Subcutaneous abdominal adipose tissue (tissue), 5 donors: Measurements from ENCODE around the gene ERBB4.

Experiments used
- H3K27ac ChIP-seq: one replicate; pipeline ENCODE4 v1.7.0; 2013; ENCODE audit warnings: low read depth, mild to moderate bottlenecking, inconsistent platforms, low read length, moderate library complexity
- H3K27me3 ChIP-seq, 5 donors: one replicate each; pipeline ENCODE4 v1.7.0; 2013; ENCODE audit warnings: low read length in 5 of 5, inconsistent platforms in 1 of 5; ENCODE audit not compliant: control insufficient read depth in 5 of 5, insufficient read depth in 4 of 5
- H3K36me3 ChIP-seq, 5 donors: one replicate each; pipeline ENCODE4 v1.7.0; 2013; ENCODE audit warnings: low read length in 5 of 5; ENCODE audit not compliant: control insufficient read depth in 5 of 5, insufficient read depth in 5 of 5
- H3K4me1 ChIP-seq, 5 donors: one replicate each; pipeline ENCODE4 v1.7.0; 2013; ENCODE audit warnings: low read length in 5 of 5, mild to moderate bottlenecking in 3 of 5, moderate library complexity in 1 of 5; ENCODE audit not compliant: control insufficient read depth in 5 of 5, insufficient read depth in 5 of 5
- H3K4me3 ChIP-seq, 5 donors: one replicate each; pipeline ENCODE4 v1.7.0; 2013; ENCODE audit warnings: low read length in 5 of 5, low read depth in 1 of 5
- H3K9ac ChIP-seq, 5 donors: one replicate each; pipeline ENCODE4 v1.7.0; 2013; ENCODE audit warnings: low read length in 5 of 5, mild to moderate bottlenecking in 4 of 5, moderate library complexity in 3 of 5
- H3K9me3 ChIP-seq, 5 donors: one replicate each; pipeline ENCODE4 v1.7.0; 2013; ENCODE audit warnings: low read length in 5 of 5; ENCODE audit not compliant: control insufficient read depth in 5 of 5
- donor health status: healthy.
- donor health status: healthy.
- donor health status: healthy.
- donor health status: healthy.
- donor health status: healthy.

ERBB4 gene

GRCh38 chr2:211923019-211923418, 615.6 kb downstream of the ERBB4 start:
- H3K4me1 ChIP-seq = no peaks in the 10 kb centered on the region
- no peak overlapping the region for H3K27ac ChIP-seq
- H3K27me3 ChIP-seq = no peaks in the 10 kb centered on the region
- no peak overlapping the region for H3K4me3 ChIP-seq
- H3K36me3 ChIP-seq = no peaks in the 10 kb centered on the region
- H3K9me3 ChIP-seq = no peaks in the 10 kb centered on the region
- H3K9ac ChIP-seq = no peak overlapping the region

- Histone ChIP-seq H3K4me1 (no peaks in the 10 kb centered on the region), H3K27me3 (no peaks in the 10 kb centered on the region), H3K27ac (no peak overlapping the region), H3K9me3 (no peaks in the 10 kb centered on the region), H3K4me3 (no peak overlapping the region), H3K36me3 (no peaks in the 10 kb centered on the region), H3K9ac (no peak overlapping the region)
Measured at GRCh38 chr2:211903961-211904360, 634.6 kb downstream of the ERBB4 start.

- Histone ChIP-seq H3K4me1 (no peaks in the 10 kb centered on the region), H3K9me3 (no peaks in the 10 kb centered on the region), H3K36me3 (no peaks in the 10 kb centered on the region), H3K4me3 (no peak overlapping the region), H3K27ac (no peak overlapping the region), H3K27me3 (no peaks in the 10 kb centered on the region), H3K9ac (no peak overlapping the region)
Measured at GRCh38 chr2:211901226-211901846, 637.3 kb downstream of the ERBB4 start.

DNA sequence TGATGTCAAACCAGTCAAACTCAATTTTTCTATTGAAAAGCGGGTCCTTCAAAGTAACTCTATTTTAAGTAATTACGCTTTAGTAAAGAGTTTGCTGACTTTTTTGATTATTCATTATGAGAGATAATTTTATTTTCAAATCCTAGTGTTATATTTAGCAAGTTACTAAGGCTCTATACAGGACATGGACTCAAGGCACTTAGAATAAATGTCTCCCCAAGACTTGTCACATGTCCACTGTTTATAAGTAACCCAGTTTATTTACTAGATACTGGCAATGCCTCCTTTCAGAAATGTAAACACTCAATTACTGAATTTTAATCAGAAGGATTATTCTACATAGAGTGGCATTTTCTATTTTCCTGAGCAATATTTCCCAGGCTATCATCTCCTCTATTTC, 638.1 kb downstream of the ERBB4 start:
- no peaks in the 10 kb centered on the region for H3K9me3 ChIP-seq
- no peaks in the 10 kb centered on the region for H3K27me3 ChIP-seq
- no peaks in the 10 kb centered on the region for H3K36me3 ChIP-seq
- no peak overlapping the region for H3K9ac ChIP-seq
- no peak overlapping the region for H3K4me3 ChIP-seq
- H3K27ac ChIP-seq = no peak overlapping the region
- H3K4me1 ChIP-seq = no peaks in the 10 kb centered on the region

GRCh38 chr2:211900000-211900399, 638.6 kb downstream of the ERBB4 start:
- Histone ChIP-seq H3K9ac (no peak overlapping the region), H3K36me3 (no peaks in the 10 kb centered on the region), H3K27me3 (no peaks in the 10 kb centered on the region), H3K27ac (no peak overlapping the region), H3K9me3 (no peaks in the 10 kb centered on the region), H3K4me3 (no peak overlapping the region), H3K4me1 (no peaks in the 10 kb centered on the region)

DNA sequence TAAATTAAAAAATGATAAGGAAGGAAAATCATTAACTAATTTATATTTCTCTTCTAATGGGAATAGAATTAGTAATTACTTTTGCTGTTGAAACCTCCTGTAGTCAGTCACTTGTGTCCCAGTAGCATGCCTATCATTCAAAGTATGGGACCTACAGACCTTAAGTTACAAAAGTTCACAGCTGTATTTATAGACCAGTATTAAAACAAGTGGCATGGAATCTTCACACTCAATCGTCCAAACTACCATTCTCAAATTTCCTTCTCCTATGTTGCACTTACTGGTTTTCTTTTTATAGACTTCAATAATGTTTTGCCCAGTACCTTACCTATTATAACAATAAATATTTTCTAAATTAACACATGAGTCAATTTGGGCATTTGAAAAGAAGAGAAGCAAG, 639.9 kb downstream of the ERBB4 start:
- no peaks in the 10 kb centered on the region for H3K9me3 ChIP-seq
- H3K4me3 ChIP-seq = no peak overlapping the region

GRCh38 chr2:211881449-211881848, 657.2 kb downstream of the ERBB4 start:
- Histone ChIP-seq H3K9me3 (no peaks in the 10 kb centered on the region), H3K4me3 (no peak overlapping the region), H3K27me3 (no peaks in the 10 kb centered on the region), H3K27ac (no peak overlapping the region), H3K9ac (no peak overlapping the region), H3K36me3 (no peaks in the 10 kb centered on the region), H3K4me1 (no peaks in the 10 kb centered on the region)

More for the DNA sequence above, 639.9 kb downstream of the ERBB4 start:
- no peaks in the 10 kb centered on the region for H3K27me3 ChIP-seq
- H3K36me3 ChIP-seq = no peaks in the 10 kb centered on the region
- no peaks in the 10 kb centered on the region for H3K4me1 ChIP-seq
- H3K9ac ChIP-seq = no peak overlapping the region
- no peak overlapping the region for H3K27ac ChIP-seq

- H3K4me3 ChIP-seq = no peak overlapping the region
- H3K27ac ChIP-seq = no peak overlapping the region
- no peak overlapping the region for H3K9ac ChIP-seq
- H3K9me3 ChIP-seq = no peaks in the 10 kb centered on the region
- no peaks in the 10 kb centered on the region for H3K4me1 ChIP-seq
- H3K27me3 ChIP-seq = no peaks in the 10 kb centered on the region
- no peaks in the 10 kb centered on the region for H3K36me3 ChIP-seq
Measured at GRCh38 chr2:211879323-211879722, 659.3 kb downstream of the ERBB4 start.

GRCh38 chr2:211877061-211877460, 661.5 kb downstream of the ERBB4 start:
- no peaks in the 10 kb centered on the region for H3K4me1 ChIP-seq
- H3K9ac ChIP-seq = no peak overlapping the region
- H3K4me3 ChIP-seq = no peak overlapping the region
- no peaks in the 10 kb centered on the region for H3K9me3 ChIP-seq
- no peak overlapping the region for H3K27ac ChIP-seq
- no peaks in the 10 kb centered on the region for H3K36me3 ChIP-seq
- H3K27me3 ChIP-seq = no peaks in the 10 kb centered on the region

- Histone ChIP-seq H3K4me1 (no peaks in the 10 kb centered on the region), H3K36me3 (no peaks in the 10 kb centered on the region), H3K9me3 (no peaks in the 10 kb centered on the region), H3K27me3 (no peaks in the 10 kb centered on the region), H3K4me3 (no peak overlapping the region), H3K9ac (no peak overlapping the region), H3K27ac (no peak overlapping the region)
Measured at GRCh38 chr2:211875488-211875887, 663.1 kb downstream of the ERBB4 start.
